ENCODE results near the gene TRIL. TPM values are rescaled to one million over a fixed set of nuclear protein-coding genes. Genes with fewer than 3 reads are reported as not detected.

TRIL gene
- total and polyA plus RNA-seq, 9 of the 15 experiments (the other 6 are each of a cell fraction or from before 2014, with no cell fraction given): not detected

GRCh38 chr7:28941633-28942032 lies 16.5 kb downstream of the TRIL start:
- BruUV-seq (replicated peaks): no TSS peak
- Histone ChIP-seq H3K79me2 (ENCODE audit: control insufficient read depth, insufficient read depth, low read length) (no peaks in the 10 kb centered on the region), H2AFZ (ENCODE audit: low read depth, low read length) (no peak overlapping the region), H4K20me1 (replicated peaks; ENCODE audit: control insufficient read depth, insufficient read depth, low read length) (no peaks in the 10 kb centered on the region; the same call in 1 of the 2 replicates), H3K9me1 (ENCODE audit: control insufficient read depth, insufficient read depth, low read length) (no peaks in the 10 kb centered on the region), H3K4me3 (no peak overlapping the region), H3K4me2 (ENCODE audit: insufficient read depth, low read length) (no peak overlapping the region), H3K9ac (ENCODE audit: insufficient read depth in 1 of 2, low read depth in 2 of 2, low read length in 2 of 2) (no peak overlapping the region), H3K27ac (ENCODE audit: extremely low read depth, low read depth, low read length) (no peak overlapping the region), H3K4me1 (replicated peaks in 1 of 2; ENCODE audit: control insufficient read depth in 2 of 2, insufficient read depth in 2 of 2, low read length in 2 of 2) (no peaks in the 10 kb centered on the region; a peak in 1 of 5 replicates), H3K27me3 (ENCODE audit: control insufficient read depth in 2 of 2, insufficient read depth in 2 of 2, low read length in 2 of 2) (peaks cover 0 to 4% of the 10 kb centered on the region in 2 experiments; a peak in 1 of 5 replicates), H3K9me3 (replicated peaks; ENCODE audit: control insufficient read depth, insufficient read depth, low read depth, low read length) (no peaks in the 10 kb centered on the region), H3K36me3 (ENCODE audit: control insufficient read depth, insufficient read depth, low read length) (no peaks in the 10 kb centered on the region)
- FAIRE-seq (no peak), ATAC-seq (no peak), DNase-seq (ENCODE audit: extremely low read depth in 1 of 4, low spot score in 3 of 4) (no peak)
- intact Hi-C loops (cut with micrococcal nuclease) (no loop called here), in situ Hi-C loops (cut with MboI) (no loop called here)
- ChIA-PET CTCF (ENCODE audit: low intra/inter-chr PET ratio) (no interaction called here), POLR2A (no interaction called here)
- TF ChIP-seq ZNF384 (IDR thresholded peaks at IDR 0.05; ENCODE audit: low read depth, low read length) (no peak), MYNN (IDR thresholded peaks at IDR 0.05) (no peak), MYNN (CRISPR knock-in tag; IDR thresholded peaks at IDR 0.05) (no peak), KDM5B (IDR thresholded peaks at IDR 0.05; ENCODE audit: insufficient replicate concordance, low read depth, low read length) (no peak), IRF2 (CRISPR knock-in tag; IDR thresholded peaks at IDR 0.05) (no peak), ZNF830 (CRISPR knock-in tag; IDR thresholded peaks at IDR 0.05) (no peak), ZNF12 (CRISPR knock-in tag; IDR thresholded peaks at IDR 0.05) (no peak), ZNF347 (CRISPR knock-in tag; IDR thresholded peaks at IDR 0.05; ENCODE audit: low read depth) (no peak), SNAPC5 (CRISPR knock-in tag; IDR thresholded peaks at IDR 0.05) (no peak), SAP30 (IDR thresholded peaks at IDR 0.05; ENCODE audit: borderline replicate concordance, insufficient read depth, low read depth, low read length, poor library complexity, severe bottlenecking) (no peak), ZNF184 (CRISPR knock-in tag; IDR thresholded peaks at IDR 0.05) (no peak), ZHX1 (conservative IDR thresholded peaks at IDR 0.05; ENCODE audit: low read length) (no peak), ZNF311 (CRISPR knock-in tag; IDR thresholded peaks at IDR 0.05) (no peak), KLF10 (CRISPR knock-in tag; IDR thresholded peaks at IDR 0.05) (no peak)
- WGBS (ENCODE audit: insufficient coverage, low coverage, missing lambda C conversion rate): 3% methylated on average over 5 of the region's 5 CpGs

Measured in K562 (cell line).